H9 (cell line): Measurements from ENCODE around the gene LETM1. TPM values are rescaled to one million over a fixed set of nuclear protein-coding genes. Genes with fewer than 3 reads are reported as not detected.

Experiments used
- DNase-seq: peaks from one replicate; pipeline ENCODE4 v3.0.0-alpha.2; 2017
- H2AFZ ChIP-seq: one replicate; pipeline ENCODE4 v1.6.1; 2013; ENCODE audit warnings: mild to moderate bottlenecking, low read length, control low read depth, moderate library complexity
- H2AK5ac ChIP-seq: 2 replicates; pipeline ENCODE4 v1.6.1; 2013; ENCODE audit warnings: low read length, control low read depth, mixed read lengths; ENCODE audit not compliant: insufficient read length
- H2BK120ac ChIP-seq: one replicate; pipeline ENCODE4 v1.6.1; 2013; ENCODE audit warnings: low read depth, mild to moderate bottlenecking, low read length, control low read depth, inconsistent platforms; ENCODE audit not compliant: poor library complexity, severe bottlenecking
- H2BK12ac ChIP-seq: 2 replicates; pipeline ENCODE4 v1.6.1; 2013; ENCODE audit warnings: low read length, control low read depth, mixed read lengths, low read depth; ENCODE audit not compliant: insufficient read length
- H2BK15ac ChIP-seq: 2 replicates; pipeline ENCODE4 v1.6.1; 2013; ENCODE audit warnings: low read depth, low read length, control low read depth
- H2BK20ac ChIP-seq: one replicate; pipeline ENCODE4 v1.6.1; 2013; ENCODE audit warnings: low read depth, mild to moderate bottlenecking, low read length, control low read depth, inconsistent platforms; ENCODE audit not compliant: poor library complexity, severe bottlenecking
- H2BK5ac ChIP-seq: 2 replicates; pipeline ENCODE4 v1.6.1; 2013; ENCODE audit warnings: low read length, control low read depth, mixed read lengths; ENCODE audit not compliant: insufficient read length
- H3K14ac ChIP-seq: 2 replicates; pipeline ENCODE4 v1.6.1; 2013; ENCODE audit warnings: low read length, control low read depth; ENCODE audit not compliant: insufficient read depth
- H3K18ac ChIP-seq: 2 replicates; pipeline ENCODE4 v1.6.1; 2013; ENCODE audit warnings: low read depth, mild to moderate bottlenecking, mixed read lengths, low read length, control low read depth; ENCODE audit not compliant: insufficient read length
- H3K23ac ChIP-seq: 2 replicates; pipeline ENCODE4 v1.6.1; 2013; ENCODE audit warnings: low read length, control low read depth, mixed read lengths, low read depth; ENCODE audit not compliant: insufficient read length
- H3K23me2 ChIP-seq: 2 replicates; pipeline ENCODE4 v1.6.1; 2013; ENCODE audit warnings: low read depth, mild to moderate bottlenecking, mixed read lengths, low read length, control low read depth; ENCODE audit not compliant: insufficient read length, poor library complexity, severe bottlenecking
- H3K27ac ChIP-seq: 2 replicates; pipeline ENCODE4 v1.5.1; 2013; ENCODE audit warnings: low read length, control low read depth, mixed read lengths, low read depth; ENCODE audit not compliant: insufficient read length
- H3K27me3 ChIP-seq: 2 replicates; pipeline ENCODE4 v1.6.1; 2013; ENCODE audit warnings: low read length, control low read depth, inconsistent platforms; ENCODE audit not compliant: insufficient read depth
- H3K4ac ChIP-seq: 2 replicates; pipeline ENCODE4 v1.6.1; 2013; ENCODE audit warnings: low read depth, mild to moderate bottlenecking, control low read depth, inconsistent platforms, low read length, moderate library complexity
- H3K4me1 ChIP-seq: 2 replicates; pipeline ENCODE4 v1.6.1; 2013; ENCODE audit warnings: low read length, control low read depth, inconsistent platforms; ENCODE audit not compliant: insufficient read depth
- H3K4me2 ChIP-seq: 2 replicates; pipeline ENCODE4 v1.6.1; 2013; ENCODE audit warnings: low read length, control low read depth, mixed read lengths; ENCODE audit not compliant: insufficient read length, insufficient read depth
- H3K56ac ChIP-seq: 2 replicates; pipeline ENCODE4 v1.6.1; 2013; ENCODE audit warnings: low read depth, mild to moderate bottlenecking, mixed read lengths, low read length, control low read depth; ENCODE audit not compliant: insufficient read length
- H3K79me1 ChIP-seq: 2 replicates; pipeline ENCODE4 v1.6.1; 2013; ENCODE audit warnings: low read depth, mild to moderate bottlenecking, moderate library complexity, low read length, control low read depth, inconsistent platforms; ENCODE audit not compliant: insufficient read depth, poor library complexity, severe bottlenecking
- H3K79me2 ChIP-seq: 2 replicates; pipeline ENCODE4 v1.6.1; 2013; ENCODE audit warnings: low read length, control low read depth, inconsistent platforms; ENCODE audit not compliant: insufficient read depth
- H3K9ac ChIP-seq: 2 replicates; pipeline ENCODE4 v1.6.1; 2013; ENCODE audit warnings: low read length, control low read depth, mixed read lengths; ENCODE audit not compliant: insufficient read length; ENCODE audit errors: extremely low read depth
- H3K9me3 ChIP-seq: one replicate; pipeline ENCODE4 v1.6.1; 2013; ENCODE audit warnings: low read depth, low read length, inconsistent platforms; ENCODE audit not compliant: control insufficient read depth
- H3T11ph ChIP-seq: one replicate; pipeline ENCODE4 v1.6.1; 2013; ENCODE audit warnings: mild to moderate bottlenecking, low read length, control low read depth, inconsistent platforms
- H4K20me1 ChIP-seq: one replicate; pipeline ENCODE4 v1.6.1; 2013; ENCODE audit not compliant: control insufficient read depth, insufficient read length, insufficient read depth
- H4K5ac ChIP-seq: 2 replicates; pipeline ENCODE4 v1.6.1; 2013; ENCODE audit warnings: low read depth, mild to moderate bottlenecking, mixed read lengths, low read length, control low read depth; ENCODE audit not compliant: insufficient read length
- H4K8ac ChIP-seq: replicated peaks from 2 replicates; pipeline ENCODE4 v1.6.1; 2013; ENCODE audit warnings: low read length, control low read depth, mixed read lengths, low read depth; ENCODE audit not compliant: insufficient read length
- H4K91ac ChIP-seq: 2 replicates; pipeline ENCODE4 v1.6.1; 2013; ENCODE audit warnings: low read depth, mild to moderate bottlenecking, moderate library complexity, mixed read lengths, low read length, control low read depth; ENCODE audit not compliant: insufficient read length
- H3K27ac Mint-ChIP-seq, 3 experiments: 2 replicates in 2 of 3; 3 replicates in 1 of 3; pipeline ENCODE4 v1.8.0; 2020 to 2021; ENCODE audit warnings: mixed read lengths in 3 of 3, mild to moderate bottlenecking in 1 of 3, moderate library complexity in 1 of 3
- H3K27me3 Mint-ChIP-seq: 2 replicates; pipeline ENCODE4 v1.8.0; 2021; ENCODE audit warnings: low read depth, mild to moderate bottlenecking, moderate library complexity, mixed read lengths
- H3K36me3 Mint-ChIP-seq, 3 experiments: 2 replicates in 2 of 3; 3 replicates in 1 of 3; pipeline ENCODE4 v1.8.0; 2020 to 2021; ENCODE audit warnings: low read depth in 3 of 3, mixed read lengths in 3 of 3; ENCODE audit not compliant: insufficient read depth in 1 of 3
- H3K4me1 Mint-ChIP-seq, 2 experiments: 2 replicates each; pipeline ENCODE4 v1.8.0; 2020; ENCODE audit warnings: mixed read lengths in 2 of 2
- H3K4me3 Mint-ChIP-seq, 2 experiments: 2 replicates in 1 of 2; 3 replicates in 1 of 2; pipeline ENCODE4 v1.8.0; 2020 to 2021; ENCODE audit warnings: mild to moderate bottlenecking in 2 of 2, mixed read lengths in 2 of 2, moderate library complexity in 1 of 2
- H3K9me3 Mint-ChIP-seq, 2 experiments: 2 replicates in 1 of 2; 3 replicates in 1 of 2; pipeline ENCODE4 v1.8.0; 2020; ENCODE audit warnings: mild to moderate bottlenecking in 2 of 2, mixed read lengths in 2 of 2, moderate library complexity in 1 of 2
- CTCF ChIP-seq: fragments of 200-600 bp; sonication (generic); conservative IDR thresholded peaks from 3 replicates; pipeline ENCODE4 v1.8.0; 2021; ENCODE audit warnings: antibody characterized with exemption, mild to moderate bottlenecking
- WGBS: extraction: QIAGEN DNeasy Blood & Tissue Kit; methylation state at CpG from one replicate; pipeline ENCODE4 v1.1.7; 2013; ENCODE audit warnings: missing lambda C conversion rate, low lambda C conversion rate, mixed read lengths; ENCODE audit not compliant: insufficient read length; ENCODE audit errors: extremely low coverage; 5-methylcytosine and 5-hydroxymethylcytosine counted together
- total RNA-seq: library from RNA; stranded (reverse); gene quantifications from 2 replicates; pipeline ENCODE4 v1.2.1, GENCODE V29; 2021

The LETM1 gene
- total RNA-seq, 1 experiment from 2014 or later = 43.4 TPM

DNA sequence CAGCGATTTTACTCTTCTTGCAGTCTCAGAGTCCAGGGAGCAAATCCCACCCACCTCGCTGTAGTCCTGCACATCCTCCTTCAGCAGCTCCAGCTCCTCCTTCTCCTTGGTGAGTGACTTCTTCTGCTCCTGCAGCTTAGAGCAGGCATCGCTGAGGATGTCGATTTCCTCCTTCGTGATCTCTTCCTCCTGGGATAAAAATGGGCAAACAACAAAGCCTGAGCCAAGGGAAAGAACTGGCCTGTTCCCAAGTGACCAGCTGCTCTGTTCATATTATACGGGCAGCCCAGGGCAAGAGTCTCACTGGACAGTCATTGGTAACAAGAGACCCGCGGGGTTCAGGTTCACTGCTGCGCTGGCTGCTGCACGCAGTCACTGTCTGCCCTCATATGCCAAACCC is 36.7 kb downstream of the LETM1 start:
- no peak overlapping the region for H4K91ac ChIP-seq
- Mint-ChIP-seq H3K9me3 (no peaks in the 10 kb centered on the region), H3K36me3 (peaks cover 22 to 73% (median 62%) of the 10 kb centered on the region in 3 experiments; a peak in 6 of 7 replicates), H3K27me3 (no peaks in the 10 kb centered on the region), H3K27ac (0 out of 7 replicates have a peak overlapping the region, but pooled peaks of 2 of the 3 experiments have one; percentile 17 to 49), H3K4me1 (no peaks in the 10 kb centered on the region), H3K4me3 (no peak overlapping the region)
- no peak for DNase-seq
- no peak overlapping the region for H2BK120ac ChIP-seq
- no peaks in the 10 kb centered on the region for H3K27me3 ChIP-seq
- H2BK12ac ChIP-seq = no peak overlapping the region
- no peak overlapping the region for H2BK15ac ChIP-seq
- no peak overlapping the region for H3K18ac ChIP-seq
- H3K56ac ChIP-seq = no peak overlapping the region
- no CpG with 5 or more reads among the region's 10 CpGs for WGBS
- no peak overlapping the region for H3K9ac ChIP-seq
- H3K23ac ChIP-seq = no peak overlapping the region
- H3K14ac ChIP-seq = no peak overlapping the region
- H3K79me1 ChIP-seq = no peaks in the 10 kb centered on the region
- no peak overlapping the region for H4K8ac ChIP-seq
- H2BK5ac ChIP-seq = no peak overlapping the region
- no peak overlapping the region for H3K4me2 ChIP-seq
- no peak overlapping the region for H3K4ac ChIP-seq
- TF ChIP-seq CTCF = no peak
- H3K4me1 ChIP-seq = no peaks in the 10 kb centered on the region
- no peak overlapping the region for H2AFZ ChIP-seq
- no peaks in the 10 kb centered on the region for H3K79me2 ChIP-seq
- H3T11ph ChIP-seq = no peak overlapping the region
- H4K20me1 ChIP-seq = no peaks in the 10 kb centered on the region
- H2AK5ac ChIP-seq = no peak overlapping the region
- no peaks in the 10 kb centered on the region for H3K9me3 ChIP-seq
- H2BK20ac ChIP-seq = no peak overlapping the region
- H3K23me2 ChIP-seq = no peaks in the 10 kb centered on the region
- no peak overlapping the region for H3K27ac ChIP-seq
- no peak overlapping the region for H4K5ac ChIP-seq
